ENCODE measurements around the gene FOXN3.

GRCh38 chr14:89114109-89114508 lies 302.9 kb downstream of the FOXN3 start:
- TF ChIP-seq CTCF (IDR thresholded peaks at IDR 0.05 in 2 of 3, conservative IDR thresholded peaks at IDR 0.05 in 1 of 3; ENCODE audit: control insufficient read depth in 2 of 3, extremely low read depth in 1 of 3, insufficient read depth in 1 of 3, low read depth in 3 of 3, low read length in 3 of 3) (no peak), SRF (IDR thresholded peaks at IDR 0.05; ENCODE audit: low read depth in 2 of 2, low read length in 2 of 2) (no peak), TAF1 (IDR thresholded peaks at IDR 0.05; ENCODE audit: borderline replicate concordance, low read depth, low read length) (no peak), NFIC (IDR thresholded peaks at IDR 0.05; ENCODE audit: low read depth, low read length) (no peak), POLR2AphosphoS2 (IDR thresholded peaks at IDR 0.05; ENCODE audit: low read depth, low read length) (no peak), EZH2 (IDR thresholded peaks at IDR 0.05; ENCODE audit: borderline replicate concordance, control insufficient read depth, low read depth, low read length) (no peak)
